ENCODE data around the gene TRMT44.
"Not testable (repeated sequence)": the region's sequence is repeated elsewhere in the genome, so short reads cannot be mapped to it uniquely, and the experiment has no call there.

Gene TRMT44

DNA sequence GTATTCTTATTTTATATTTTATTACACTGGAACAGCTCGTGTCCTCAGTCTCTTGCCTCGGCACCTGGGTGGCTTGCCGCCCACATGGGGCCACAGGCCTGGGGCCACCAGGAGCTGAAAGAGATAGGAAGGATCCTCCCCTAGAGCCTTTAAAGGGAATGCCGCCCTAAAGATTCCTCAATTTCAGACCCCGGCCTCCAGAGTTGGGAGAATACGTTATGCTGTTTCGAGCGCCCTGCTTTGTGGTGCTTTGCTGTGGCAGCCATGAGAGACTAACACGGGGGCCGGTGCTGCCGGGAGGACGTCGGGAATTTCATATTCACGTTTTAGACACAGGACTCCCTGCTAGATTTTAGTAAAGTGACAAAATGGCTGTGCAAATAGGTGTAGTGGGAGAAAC lies 33.3 kb upstream of the TRMT44 start:
- no peak for DNase-seq

DNA sequence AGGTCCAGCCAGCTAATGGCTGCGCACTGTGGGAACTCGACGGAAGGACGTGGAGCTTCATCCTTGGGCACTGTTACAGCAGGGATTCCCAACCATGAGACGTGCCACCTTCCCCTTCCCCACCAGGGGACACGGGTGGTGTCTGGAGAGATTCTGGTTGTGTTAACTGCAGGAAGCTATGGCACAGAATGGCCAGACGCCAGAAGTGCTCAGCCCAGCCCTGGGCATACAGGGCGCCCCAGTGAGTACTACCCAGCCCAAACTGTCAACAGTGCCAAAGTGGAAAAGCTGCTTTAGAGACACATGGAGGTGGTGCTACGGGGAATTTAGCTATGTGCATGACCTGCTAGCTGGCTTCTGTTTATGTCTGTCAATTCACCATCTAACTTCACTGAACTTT lies 32.8 kb upstream of the TRMT44 start:
- DNase-seq, result no peak

DNA sequence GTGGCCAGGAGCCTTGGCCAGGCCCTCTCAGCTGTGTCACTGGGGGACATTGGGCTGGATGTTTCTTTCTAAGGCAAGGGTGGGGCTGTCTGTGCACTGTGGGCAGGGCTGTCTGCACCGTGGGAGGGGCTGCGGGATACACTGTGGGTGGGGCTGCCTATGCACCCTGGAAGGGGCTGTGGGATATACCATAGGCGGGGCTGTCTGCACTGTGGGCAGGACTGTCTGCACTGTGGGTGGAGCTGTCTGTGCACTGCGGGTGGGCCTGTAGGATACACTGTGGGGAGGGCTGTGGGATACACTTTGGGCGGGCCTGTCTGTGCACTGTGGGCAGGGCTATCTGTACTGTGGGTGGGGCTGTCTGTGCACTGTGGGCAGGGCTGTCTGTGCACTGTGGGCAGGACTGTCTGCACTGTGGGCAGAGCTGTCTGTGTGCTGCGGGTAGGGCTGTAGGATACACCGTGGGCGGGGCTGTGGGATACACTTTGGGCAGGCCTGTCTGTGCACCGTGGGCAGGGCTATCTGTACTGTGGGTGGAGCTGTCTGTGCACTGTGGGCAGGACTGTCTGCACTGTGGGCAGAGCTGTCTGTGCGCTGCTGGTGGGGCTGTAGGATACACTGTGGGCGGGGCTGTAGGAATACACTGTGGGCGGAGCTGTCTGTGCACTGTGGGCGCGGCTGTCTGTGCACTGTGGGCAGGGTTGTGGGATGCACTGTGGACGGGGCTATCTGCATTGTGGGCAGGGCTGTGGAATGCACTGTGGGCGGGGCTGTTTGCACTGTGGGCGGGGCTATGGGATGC lies 31.1 kb upstream of the TRMT44 start:
- DNase-seq, result peak; percentile 77

DNA sequence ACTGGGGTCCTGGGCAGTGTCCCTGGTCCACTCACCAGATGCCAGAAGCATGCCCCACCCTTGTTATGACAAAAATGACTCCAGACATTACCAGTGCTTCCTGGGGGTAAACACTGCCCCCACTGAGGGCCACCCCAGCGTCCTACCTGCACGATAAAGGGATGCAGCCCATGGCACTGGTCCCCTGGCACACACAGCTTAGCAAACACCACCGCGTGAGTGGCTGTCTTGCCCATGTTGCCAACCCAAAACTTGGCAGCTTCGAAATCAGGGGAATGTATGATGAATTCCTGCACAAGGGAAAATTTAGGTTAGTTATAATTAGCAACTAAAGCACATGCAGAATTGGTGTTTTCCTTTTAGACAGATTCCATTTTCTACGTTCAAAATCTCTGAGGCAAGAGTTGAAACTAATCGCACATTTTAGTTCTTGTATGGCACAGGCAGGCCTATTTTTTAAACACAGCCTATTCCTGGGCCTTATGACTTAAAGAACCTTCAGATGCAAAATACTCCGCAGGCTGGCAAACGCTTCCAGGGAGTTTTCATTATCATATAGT lies 30.4 kb upstream of the TRMT44 start:
- DNase-seq, result no peak

DNA sequence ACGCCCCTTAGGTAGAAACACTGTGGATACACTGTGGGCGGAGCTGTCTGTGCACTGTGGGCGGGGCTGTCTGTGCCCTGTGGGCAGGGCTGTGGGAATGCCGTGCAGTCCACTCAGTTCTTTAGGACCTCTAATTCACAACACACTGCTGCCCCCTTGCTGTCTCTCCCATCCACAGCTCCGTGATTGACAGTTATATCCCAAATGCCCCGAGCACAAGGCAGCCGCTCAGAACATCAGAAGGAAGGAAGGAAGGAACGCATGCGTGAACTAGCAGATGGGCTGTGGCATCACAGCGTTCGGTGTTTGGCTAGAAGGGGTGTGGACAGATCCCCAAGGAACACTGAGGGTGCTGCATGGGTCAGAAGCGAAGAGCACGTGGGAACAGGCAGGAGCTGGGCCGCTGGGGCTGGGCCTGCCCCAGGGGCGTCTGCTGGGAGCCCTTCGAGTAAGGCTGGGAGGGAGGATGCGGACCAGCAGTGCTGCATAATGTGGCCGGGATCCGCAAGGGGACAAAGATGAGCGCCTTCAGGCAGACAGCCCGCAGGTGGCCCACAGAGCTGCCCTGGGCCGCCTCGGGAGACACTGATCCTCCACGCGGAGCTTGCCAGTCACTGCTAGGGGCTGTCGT lies 29.8 kb upstream of the TRMT44 start:
- peak; percentile 84 for DNase-seq

DNA sequence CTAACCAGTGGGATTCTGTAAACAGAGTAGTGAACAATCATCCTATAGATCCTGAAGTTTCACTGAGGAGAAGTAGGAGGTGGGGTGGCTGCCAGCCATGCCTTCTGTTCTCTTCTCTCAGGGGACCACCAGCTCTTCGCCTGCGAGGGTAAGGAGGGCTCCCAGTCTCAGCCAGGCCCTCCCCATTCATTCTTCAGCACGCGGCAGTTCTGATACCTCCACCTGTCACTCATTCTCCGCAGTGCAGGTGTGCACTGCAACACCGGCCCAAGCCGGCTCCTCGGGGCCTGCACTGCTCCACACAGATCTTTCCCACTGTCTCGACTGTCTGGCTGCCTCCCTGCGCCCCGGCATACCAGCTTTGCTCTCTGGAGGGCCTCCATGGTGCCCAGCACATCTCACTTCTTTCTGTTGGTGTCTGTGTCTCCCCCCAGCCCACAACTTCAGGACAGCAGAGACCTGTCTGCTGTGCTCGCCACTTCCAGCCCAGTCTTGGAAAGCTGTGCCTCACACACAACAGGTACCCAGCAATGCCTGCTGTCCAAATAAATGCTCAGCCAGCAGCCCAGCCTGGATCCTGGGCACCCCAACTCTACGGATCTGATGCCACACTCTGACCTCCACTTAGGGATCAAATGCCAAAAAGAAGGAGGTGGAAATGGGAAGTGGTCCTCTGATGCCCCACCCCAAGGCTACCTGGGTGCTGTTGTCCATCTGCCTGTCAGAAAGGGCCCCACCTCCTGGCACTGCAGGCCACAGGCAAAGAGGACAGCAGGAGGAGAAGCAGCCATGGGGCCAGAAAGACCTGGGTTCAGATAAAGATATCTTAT lies 29.0 kb upstream of the TRMT44 start:
- no peak for DNase-seq

DNA sequence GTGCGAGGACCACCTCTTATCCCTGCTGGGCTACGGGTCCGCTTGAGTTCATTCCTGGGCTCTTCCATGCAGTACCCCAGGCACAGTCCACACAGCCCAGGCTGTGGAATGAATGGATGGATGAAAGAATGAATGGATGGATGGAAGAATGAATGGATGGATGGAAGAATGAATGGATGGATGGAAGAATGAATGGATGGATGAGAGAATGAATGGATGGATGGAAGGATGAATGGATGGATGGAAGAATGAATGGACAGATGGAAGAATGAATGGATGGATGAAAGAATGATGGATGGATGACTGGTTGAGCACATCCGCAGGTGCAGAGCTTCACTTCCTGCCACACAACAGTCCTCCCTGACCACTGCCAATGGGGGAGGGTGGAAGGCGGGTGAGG lies 28.3 kb upstream of the TRMT44 start:
- DNase-seq, result no peak

DNA sequence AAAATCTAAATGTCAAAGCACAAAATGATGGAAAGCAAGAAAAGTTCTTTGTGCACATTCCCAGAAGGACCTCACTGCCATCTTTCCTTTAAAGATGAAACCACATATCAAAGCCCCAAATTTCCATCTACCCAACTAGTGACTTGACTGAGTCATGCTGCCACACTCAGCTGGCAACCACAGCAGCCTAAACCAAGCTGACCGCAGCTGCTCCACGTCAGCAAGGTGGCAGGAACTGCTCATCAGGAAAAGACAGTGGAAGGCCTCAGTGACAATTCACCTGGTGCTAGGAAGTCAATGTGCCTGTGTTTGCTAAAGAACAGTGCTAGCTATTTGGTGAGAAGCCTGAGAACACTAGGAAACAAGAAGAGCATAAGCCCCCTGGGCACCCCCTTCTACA lies 26.2 kb upstream of the TRMT44 start:
- DNase-seq, result no peak

DNA sequence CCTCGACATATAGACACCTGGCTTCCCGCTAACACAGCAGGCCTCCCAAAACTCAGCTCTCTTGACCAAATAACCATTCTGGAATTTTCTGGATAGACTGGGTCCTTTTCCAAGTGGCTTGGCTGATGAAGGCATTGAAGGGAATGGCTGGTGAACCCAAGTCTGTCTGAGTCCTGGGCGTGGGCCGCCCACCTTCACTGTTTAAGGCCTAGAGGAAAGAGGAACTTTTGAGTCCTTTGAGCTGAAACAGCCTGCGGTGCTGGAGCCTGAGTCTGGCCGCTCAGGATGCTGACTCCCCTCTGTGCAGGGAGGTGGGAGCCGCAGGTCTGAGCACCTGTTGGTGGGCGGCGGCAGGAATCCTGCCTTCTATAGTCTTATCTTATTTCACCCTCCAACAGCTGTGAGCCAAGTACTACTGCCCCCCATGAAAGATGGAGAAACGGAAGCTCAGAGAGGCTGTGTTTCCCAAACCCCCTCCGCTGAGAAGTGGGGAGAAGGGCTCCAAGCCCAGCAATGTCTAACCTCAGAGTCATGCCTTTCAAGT lies 23.4 kb upstream of the TRMT44 start:
- no peak for DNase-seq

DNA sequence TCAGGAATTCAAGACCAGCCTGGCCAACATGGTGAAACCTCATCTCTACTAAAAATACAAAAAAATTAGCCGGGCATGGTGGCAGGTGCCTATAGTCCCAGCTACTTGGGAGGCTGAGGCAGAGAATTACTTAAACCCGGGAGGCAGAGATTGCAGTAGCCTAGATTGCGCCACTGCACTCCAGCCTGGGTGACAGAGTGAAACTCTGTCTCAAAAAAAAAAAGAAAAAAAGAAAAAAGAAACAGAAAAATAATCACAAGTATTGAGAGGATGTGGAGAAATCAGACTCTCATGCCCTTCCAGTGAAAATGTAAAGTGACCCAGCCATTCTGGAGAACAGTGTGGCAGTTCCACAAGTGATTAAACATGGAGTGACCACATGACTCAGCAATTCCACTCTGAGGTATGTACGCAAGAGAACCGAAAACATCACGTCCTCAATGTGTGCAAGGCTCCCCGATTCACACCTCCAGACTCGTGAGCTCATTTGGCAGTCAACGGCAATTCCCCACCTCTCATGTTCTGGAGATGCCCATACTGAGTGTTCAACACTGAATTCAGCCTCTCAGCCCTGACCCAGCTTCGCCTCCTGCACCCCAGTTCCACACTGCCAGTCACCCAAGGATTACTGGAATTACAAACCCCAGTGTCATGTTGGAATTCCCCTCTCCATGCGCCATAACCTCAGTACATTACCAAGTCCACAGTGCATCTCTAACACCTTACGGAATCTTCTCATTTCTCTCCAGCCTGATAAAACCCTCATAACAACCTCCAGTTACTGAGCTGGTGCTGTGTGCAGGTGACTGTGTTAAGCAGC lies 21.1 kb upstream of the TRMT44 start:
- DNase-seq, result no peak

DNA sequence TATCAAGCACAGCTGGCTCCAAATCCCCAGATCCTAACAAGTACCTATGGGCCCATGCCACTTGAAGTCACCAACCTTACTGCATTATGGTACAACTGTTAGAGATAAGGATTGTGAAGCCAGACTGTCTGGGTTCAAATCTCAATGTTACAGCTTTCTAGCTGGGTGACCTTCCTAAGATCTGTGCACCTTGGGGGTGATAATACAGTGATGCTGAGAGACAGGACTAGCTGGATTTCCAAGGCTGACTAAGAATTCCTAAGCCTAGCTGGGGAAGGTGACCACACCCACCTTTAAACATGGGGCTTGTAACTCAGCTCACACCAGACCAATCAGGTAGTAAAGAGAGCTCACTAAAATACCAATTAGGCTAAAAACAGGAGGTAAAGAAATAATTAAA lies 20.4 kb upstream of the TRMT44 start:
- DNase-seq, result not testable (repeated sequence)

DNA sequence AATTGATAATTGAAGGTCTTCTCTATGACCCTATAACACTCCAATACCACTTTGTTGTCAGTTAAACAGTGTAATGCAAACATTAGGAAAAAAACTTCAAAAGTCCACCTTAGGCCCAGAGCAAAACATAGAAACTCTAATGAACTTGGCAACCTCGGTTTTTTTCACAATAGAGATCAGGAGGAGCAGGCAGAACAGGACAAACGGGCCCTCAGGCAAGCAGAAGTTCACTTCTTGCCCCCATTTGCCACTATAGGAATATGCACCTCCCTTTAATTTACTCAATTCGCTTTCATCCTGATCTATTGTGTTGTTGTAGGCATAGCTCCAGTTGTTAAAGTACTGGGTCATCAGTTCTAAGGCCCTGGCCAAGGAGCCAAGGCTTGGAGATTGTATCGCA lies 18.2 kb upstream of the TRMT44 start:
- no peak for DNase-seq

DNA sequence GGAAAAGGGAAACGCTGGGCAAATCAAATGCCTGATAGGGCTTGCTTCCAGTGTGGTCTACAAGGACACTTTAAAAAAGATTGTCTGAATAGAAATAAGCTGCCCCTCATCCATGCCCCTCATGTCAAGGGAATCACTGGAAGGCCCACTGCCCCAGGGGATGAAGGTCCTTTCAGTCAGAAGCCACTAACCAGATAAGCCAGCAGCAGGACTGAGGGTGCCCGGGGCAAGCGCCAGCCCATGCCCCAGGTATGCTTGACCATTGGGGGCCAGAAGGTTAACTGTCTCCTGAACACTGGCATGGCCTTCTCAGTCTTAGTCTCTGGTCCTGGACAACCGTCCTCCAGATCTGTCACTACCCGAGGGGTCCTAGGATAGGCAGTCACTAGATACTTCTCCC lies 17.8 kb upstream of the TRMT44 start:
- DNase-seq, result no peak

DNA sequence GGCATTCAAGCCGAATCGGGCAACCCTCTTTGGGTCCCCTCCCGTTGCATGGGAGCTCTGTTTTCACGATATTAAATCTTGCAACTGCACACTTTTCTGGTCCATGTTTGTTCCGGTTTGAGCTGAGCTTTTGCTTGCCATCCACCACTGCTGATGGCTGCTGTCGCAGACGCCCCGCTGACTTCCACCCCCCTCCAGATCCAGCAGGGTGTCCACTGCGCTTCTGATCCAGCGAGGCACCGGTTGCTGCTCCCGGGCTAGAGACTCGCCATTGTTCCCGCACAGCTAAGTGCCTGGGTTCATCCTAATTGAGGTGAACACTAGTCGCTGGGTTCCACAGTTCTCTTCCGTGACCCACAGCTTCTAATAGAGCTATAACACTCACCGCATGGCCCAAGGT lies 13.3 kb upstream of the TRMT44 start:
- no peak for DNase-seq

DNA sequence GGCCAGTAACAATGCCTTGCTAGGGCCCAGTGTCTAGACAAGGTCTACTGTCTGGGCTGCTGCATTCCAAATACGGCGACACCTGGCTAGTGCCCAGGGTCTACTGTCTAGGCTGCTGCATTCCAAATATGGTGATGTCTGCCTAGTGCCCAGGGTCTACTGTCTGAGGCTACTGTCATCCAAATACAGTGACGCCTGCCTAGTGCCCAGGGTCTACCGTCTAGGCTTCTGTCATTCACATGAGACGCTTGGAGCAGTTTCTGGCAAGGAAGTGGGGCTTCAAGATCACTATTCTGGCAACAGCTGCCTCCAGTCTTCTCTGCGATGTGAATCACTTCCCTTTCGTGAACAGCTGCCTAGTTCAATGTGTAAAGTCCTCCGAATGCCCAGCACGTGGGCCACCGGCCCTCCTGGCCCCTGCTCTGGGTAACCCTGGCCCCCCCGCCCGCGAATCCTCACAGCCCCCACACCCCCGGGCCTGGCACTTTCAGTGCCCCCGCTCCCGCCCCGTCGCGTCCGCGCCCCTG lies 12.8 kb upstream of the TRMT44 start:
- no peak for DNase-seq

DNA sequence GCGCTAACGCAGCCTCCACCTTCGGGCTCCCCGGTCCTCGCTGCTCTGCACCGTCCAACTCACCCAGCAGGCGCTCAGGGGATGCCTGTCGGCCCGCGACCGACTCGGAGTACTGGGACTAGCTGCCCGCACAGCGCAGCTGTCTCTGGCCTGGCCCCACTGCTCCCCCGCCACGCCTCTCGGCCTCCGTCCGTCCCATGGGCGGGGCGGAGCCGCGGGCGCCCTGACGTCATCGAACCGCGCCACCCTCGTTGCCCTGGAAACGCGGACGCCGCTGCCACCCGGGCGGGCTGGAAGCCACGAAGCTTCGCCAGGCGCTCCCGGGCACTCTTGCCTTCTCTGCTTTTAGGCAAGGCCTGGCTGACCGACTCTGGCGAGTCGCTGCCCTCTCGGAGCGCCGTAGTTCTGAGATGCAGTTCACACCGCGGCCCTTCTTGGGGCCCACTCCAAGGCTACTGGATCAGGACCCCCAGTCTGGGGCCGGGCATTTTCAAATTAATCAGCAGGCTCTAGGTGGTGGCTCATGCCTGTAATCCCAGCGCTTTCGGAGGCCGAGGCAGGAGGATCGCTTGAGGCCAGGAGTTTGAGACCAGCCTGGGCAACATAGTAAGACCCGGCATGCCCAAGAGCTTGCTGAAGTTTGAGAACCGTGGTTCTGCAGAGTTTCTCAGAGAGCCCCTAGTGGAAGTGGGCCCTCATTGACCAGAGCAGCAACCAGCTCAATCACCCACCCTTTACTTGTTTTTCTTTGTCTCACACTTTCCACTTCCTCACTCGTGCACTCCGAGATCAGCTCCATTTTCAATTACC lies 12.1 kb upstream of the TRMT44 start:
- DNase-seq, result peak; percentile 70

DNA sequence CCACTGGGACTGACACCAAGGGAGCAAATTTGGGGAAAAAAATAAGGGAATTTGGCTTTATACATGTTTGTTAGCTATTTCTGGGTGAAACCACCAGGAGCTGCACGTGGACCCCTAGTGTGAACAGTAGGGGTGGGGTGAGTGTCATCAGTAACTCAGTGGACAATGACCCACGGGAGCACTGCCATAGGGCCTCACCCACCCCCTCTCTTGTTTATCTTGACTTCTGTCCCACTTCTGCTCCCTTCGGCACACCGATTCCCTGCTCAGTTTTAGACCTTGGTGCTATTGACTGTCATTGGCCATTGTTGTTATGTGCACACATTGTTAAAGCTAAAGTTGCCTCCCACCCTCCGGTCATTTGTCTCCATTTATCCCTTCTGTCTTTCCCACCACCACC lies 9.0 kb upstream of the TRMT44 start:
- DNase-seq, result no peak

DNA sequence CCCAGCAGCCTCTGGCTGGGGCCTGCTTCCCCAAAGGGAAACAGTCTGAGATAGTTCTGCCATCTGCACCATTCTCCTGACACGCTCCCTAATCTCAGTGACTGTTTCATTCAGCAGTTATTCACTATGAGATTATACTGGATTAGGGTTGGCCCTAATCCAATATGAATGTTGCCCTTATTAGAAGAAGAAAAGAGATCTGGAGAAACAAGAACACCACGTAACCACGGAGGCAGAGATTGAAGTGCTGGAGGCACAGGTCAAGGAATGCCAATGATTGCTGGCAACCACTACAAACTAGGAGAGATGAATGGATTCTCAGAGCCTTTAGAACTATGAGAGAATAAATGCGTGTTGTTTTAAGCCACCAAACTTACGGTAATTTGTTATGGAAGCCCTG lies 7.4 kb upstream of the TRMT44 start:
- no peak for DNase-seq

DNA sequence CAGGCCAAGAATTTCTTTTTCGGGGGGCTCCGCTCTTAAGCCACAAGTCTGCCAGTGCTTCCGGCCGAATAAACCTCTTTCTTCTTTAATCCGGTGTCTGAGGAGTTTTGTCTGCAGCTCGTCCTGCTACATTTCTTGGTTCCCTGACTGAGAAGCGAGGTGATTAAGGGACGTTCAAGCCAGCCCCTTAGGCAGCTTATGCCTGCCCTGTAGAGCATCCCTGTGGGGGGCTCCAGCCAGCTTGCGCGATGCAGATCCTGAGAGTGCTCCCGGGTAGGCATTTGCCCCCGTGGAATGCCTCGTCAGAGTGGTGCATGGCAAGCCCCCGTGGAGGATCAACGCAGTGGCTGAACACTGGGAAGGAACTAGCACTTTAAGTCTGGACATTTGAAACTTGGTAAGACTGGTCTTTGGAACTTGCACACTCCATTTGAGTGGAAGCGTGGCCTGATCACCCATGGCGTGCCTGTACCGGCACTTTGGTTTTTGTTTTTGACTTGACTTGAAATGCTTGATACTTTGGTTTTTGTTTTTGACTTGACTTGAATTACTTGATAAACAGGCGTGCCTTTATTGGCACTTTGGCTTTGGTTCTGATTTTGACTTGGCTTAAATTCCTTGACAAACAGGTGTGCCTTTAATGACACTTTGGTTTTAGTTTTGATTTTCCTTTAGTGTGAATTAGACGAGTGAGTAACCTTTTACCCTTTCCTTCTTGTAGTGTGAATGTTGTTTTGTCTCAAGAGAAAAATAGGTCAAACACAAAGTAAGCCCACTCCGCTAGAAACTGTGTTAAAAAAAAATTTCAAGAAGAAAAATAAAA lies 6.1 kb upstream of the TRMT44 start:
- DNase-seq, result no peak

DNA sequence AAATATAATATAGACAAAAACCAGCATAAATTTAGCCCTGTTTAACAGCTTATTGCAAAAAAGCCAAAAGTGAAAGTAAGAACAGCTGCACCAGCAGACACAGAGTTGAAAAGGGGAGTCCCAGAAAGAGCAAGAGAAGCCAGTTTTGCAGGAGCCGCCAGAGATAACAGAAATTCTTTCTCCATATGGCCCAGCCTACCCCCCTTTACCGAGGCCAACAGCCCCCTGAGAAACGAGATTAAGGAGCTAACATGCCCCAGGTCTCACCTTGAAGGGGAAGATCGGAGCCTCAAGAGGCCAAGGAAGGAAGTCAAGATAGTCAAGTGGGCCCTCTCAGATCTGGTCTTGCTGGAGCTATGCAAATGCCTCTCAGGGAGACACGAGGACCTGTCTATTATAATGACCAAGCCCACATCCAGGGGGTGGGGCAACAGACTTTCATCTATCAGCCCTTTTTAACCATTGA lies 4.9 kb upstream of the TRMT44 start:
- DNase-seq, result no peak
